Fibroblast of mammary gland (primary cell): ENCODE data around the gene SUSD4.
A peak's percentile ranks its signal among the peaks of the same experiment; 100 is the strongest.

Experiments
- DNase-seq: peaks from one replicate; pipeline ENCODE4 v3.0.0-alpha.2; 2010; ENCODE audit warnings: low read depth
- H3K4me3 ChIP-seq: 2 replicates; pipeline ENCODE4 v1.5.1; 2011; ENCODE audit warnings: low read depth, mild to moderate bottlenecking, low read length, moderate library complexity; ENCODE audit not compliant: control insufficient read depth
- TF ChIP-seq, protein P1 (sequence below): conservative IDR thresholded peaks from 2 replicates; pipeline ENCODE4 v1.5.1; 2011; ENCODE audit warnings: low read depth, low read length, inconsistent platforms; ENCODE audit not compliant: control insufficient read depth, insufficient read depth

The SUSD4 gene

GRCh38 chr1:223347583-223347982 lies 16.4 kb downstream of the SUSD4 start:
- TF ChIP-seq, protein P1, sequence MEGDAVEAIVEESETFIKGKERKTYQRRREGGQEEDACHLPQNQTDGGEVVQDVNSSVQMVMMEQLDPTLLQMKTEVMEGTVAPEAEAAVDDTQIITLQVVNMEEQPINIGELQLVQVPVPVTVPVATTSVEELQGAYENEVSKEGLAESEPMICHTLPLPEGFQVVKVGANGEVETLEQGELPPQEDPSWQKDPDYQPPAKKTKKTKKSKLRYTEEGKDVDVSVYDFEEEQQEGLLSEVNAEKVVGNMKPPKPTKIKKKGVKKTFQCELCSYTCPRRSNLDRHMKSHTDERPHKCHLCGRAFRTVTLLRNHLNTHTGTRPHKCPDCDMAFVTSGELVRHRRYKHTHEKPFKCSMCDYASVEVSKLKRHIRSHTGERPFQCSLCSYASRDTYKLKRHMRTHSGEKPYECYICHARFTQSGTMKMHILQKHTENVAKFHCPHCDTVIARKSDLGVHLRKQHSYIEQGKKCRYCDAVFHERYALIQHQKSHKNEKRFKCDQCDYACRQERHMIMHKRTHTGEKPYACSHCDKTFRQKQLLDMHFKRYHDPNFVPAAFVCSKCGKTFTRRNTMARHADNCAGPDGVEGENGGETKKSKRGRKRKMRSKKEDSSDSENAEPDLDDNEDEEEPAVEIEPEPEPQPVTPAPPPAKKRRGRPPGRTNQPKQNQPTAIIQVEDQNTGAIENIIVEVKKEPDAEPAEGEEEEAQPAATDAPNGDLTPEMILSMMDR = no peak
- DNase-seq = no peak
- no peak overlapping the region for H3K4me3 ChIP-seq

GRCh38 chr1:223346311-223346710 lies 17.7 kb downstream of the SUSD4 start:
- no peak for DNase-seq
- H3K4me3 ChIP-seq = no peak overlapping the region
- TF ChIP-seq, protein P1 = no peak

- TF ChIP-seq, protein P1 = no peak
- DNase-seq = no peak
- H3K4me3 ChIP-seq = no peak overlapping the region
Observed at GRCh38 chr1:223345720-223346119, 18.3 kb downstream of the SUSD4 start.

DNA sequence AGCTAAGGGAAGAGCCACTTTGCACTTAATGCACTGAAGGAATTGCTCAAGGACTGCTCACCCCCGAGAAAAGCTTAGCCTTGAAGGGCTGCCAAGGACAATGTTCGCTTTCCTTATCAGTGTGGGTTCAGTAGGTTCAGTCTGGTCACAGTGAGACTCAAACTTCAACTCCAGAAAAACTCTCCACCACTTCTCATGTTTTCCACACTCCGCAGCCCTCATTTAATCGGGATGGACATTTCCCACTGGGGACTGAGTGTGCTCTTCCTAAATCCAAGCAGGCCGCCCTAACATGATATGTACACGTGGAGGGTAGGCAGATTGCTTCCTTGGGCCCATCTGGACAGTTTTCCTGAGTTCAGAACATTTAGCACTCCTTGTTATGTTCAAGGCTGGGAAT lies 19.5 kb downstream of the SUSD4 start:
- no peak for DNase-seq
- TF ChIP-seq, protein P1 = no peak

DNA sequence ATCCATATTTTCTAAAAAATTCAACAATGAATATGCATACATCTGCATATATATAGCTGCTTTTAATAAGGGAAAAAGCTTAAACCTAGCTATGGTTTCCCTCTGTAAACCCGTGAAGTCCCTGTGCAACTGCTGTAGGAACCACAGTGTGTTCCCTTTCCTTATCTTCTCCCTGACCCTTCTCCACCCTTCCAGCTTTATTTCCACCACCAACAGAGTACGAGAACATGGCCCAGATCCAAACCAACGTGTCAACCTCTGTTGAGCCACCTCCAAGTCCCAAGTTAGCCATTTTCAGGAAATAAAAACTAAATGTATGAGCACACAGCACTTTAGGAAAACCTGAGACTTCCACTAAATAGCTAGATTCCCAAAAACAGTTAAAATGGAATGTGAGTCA lies 20.3 kb downstream of the SUSD4 start:
- TF ChIP-seq, protein P1 = no peak
- no peak for DNase-seq
- no peak overlapping the region for H3K4me3 ChIP-seq

More for the DNA sequence above, 19.5 kb downstream of the SUSD4 start:
- H3K4me3 ChIP-seq = no peak overlapping the region

DNA sequence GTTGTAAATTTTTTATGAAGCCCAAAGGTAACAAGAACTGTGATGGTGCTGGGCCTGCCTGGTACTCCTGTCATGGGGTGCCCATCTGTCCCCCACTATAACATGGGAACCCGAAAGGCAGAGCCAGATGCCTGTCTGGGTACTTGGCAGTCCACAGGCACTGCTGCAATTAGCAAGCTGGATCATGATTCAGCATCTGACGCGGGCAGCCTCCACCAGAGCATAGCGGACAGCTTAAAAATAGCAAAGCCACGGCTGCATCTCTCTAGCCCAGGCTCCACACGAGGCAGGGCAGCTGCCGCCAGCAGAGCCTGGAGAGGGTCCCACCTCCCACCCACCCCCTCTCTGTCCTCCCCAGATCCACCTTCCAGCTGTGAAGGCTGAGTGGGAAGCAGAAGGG lies 22.9 kb downstream of the SUSD4 start:
- TF ChIP-seq, protein P1 = no peak
- no peak overlapping the region for H3K4me3 ChIP-seq
- DNase-seq = peak; percentile 8

- TF ChIP-seq, protein P1 = no peak
- no peak overlapping the region for H3K4me3 ChIP-seq
- DNase-seq = no peak
Observed at GRCh38 chr1:223340637-223341036, 23.3 kb downstream of the SUSD4 start.
